ENCODE results near the gene ZBTB18. TPM values are rescaled to one million over a fixed set of nuclear protein-coding genes. Genes with fewer than 3 reads are reported as not detected.

ZBTB18 gene
- total RNA-seq, 1 experiment from 2014 or later: 12.1 TPM

DNA sequence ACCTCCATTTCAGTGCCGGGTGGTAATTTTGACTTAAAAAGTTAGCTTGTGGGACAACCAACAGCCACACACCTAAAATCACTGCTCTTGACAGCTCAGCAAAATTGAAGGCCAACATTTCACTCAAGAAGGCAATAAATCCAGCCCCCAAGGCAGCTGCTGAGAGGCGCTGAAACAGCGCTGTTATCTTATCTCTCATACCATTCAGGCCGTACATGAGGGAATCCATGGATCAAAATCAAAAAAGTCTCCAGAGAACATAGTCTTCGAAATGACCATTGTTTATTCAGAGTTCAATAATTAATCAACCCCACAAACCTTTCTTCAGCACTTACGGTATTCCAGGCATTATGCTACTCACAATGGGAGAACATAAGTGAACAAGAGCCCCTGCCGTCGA is 38.5 kb downstream of the ZBTB18 start:
- no peak overlapping the region for H4K5ac ChIP-seq (ENCODE audit: insufficient read length, low read depth, low read length)
- no peaks in the 10 kb centered on the region for H3K79me1 ChIP-seq (ENCODE audit: insufficient read depth, low read depth, low read length, poor library complexity, severe bottlenecking)
- no peak overlapping the region for H2BK120ac ChIP-seq (ENCODE audit: low read depth, low read length, poor library complexity, severe bottlenecking)
- H4K91ac ChIP-seq (ENCODE audit: insufficient read length, low read depth, low read length): no peak overlapping the region
- no peak overlapping the region for H3K23ac ChIP-seq (ENCODE audit: insufficient read length, low read depth, low read length)
- peaks cover 8% of the 10 kb centered on the region in 2 experiments for H3K4me1 Mint-ChIP-seq
- WGBS (ENCODE audit: extremely low coverage, insufficient read length, low lambda C conversion rate): no CpG with 5 or more reads among the region's 8 CpGs
- H3K4me3 Mint-ChIP-seq: no peak overlapping the region
- no peaks in the 10 kb centered on the region for H4K20me1 ChIP-seq (ENCODE audit: control insufficient read depth, insufficient read depth, insufficient read length)
- TF ChIP-seq CTCF (conservative IDR thresholded peaks at IDR 0.05): no peak
- H3K23me2 ChIP-seq (ENCODE audit: insufficient read length, low read depth, low read length, poor library complexity, severe bottlenecking): no peaks in the 10 kb centered on the region
- H3K4me1 ChIP-seq (ENCODE audit: insufficient read depth, low read length): no peaks in the 10 kb centered on the region
- no peak overlapping the region for H3K4ac ChIP-seq (ENCODE audit: low read depth, low read length)
- no peak overlapping the region for H3K14ac ChIP-seq (ENCODE audit: insufficient read depth, low read length)
- H3K27ac ChIP-seq (ENCODE audit: insufficient read length, low read depth, low read length): no peak overlapping the region
- H3K9me3 ChIP-seq (ENCODE audit: control insufficient read depth, low read depth, low read length): no peaks in the 10 kb centered on the region
- no peaks in the 10 kb centered on the region; a peak in 1 of 5 replicates for H3K9me3 Mint-ChIP-seq
- H3K9ac ChIP-seq (ENCODE audit: extremely low read depth, insufficient read length, low read length): no peak overlapping the region
- H3K18ac ChIP-seq (ENCODE audit: insufficient read length, low read depth, low read length): no peak overlapping the region
- H2AK5ac ChIP-seq (ENCODE audit: insufficient read length, low read length): no peak overlapping the region
- no peak overlapping the region for H3T11ph ChIP-seq (ENCODE audit: low read length)
- no peaks in the 10 kb centered on the region for H3K36me3 Mint-ChIP-seq (ENCODE audit: insufficient read depth in 1 of 3, low read depth in 3 of 3)
- DNase-seq: no peak
- no peak overlapping the region for H3K4me2 ChIP-seq (ENCODE audit: insufficient read depth, insufficient read length, low read length)
- no peak overlapping the region for H3K56ac ChIP-seq (ENCODE audit: insufficient read length, low read depth, low read length)
- no peak overlapping the region for H4K8ac ChIP-seq (replicated peaks; ENCODE audit: insufficient read length, low read depth, low read length)
- no peaks in the 10 kb centered on the region for H3K27me3 ChIP-seq (ENCODE audit: insufficient read depth, low read length)
- no peak overlapping the region for H2AFZ ChIP-seq (ENCODE audit: low read length)
- H3K27me3 Mint-ChIP-seq (ENCODE audit: low read depth): no peaks in the 10 kb centered on the region; the same call in 1 of the 2 replicates
- H3K27ac Mint-ChIP-seq: no peak overlapping the region
- H3K79me2 ChIP-seq (ENCODE audit: insufficient read depth, low read length): no peaks in the 10 kb centered on the region
- no peak overlapping the region for H2BK5ac ChIP-seq (ENCODE audit: insufficient read length, low read length)
- no peak overlapping the region for H2BK12ac ChIP-seq (ENCODE audit: insufficient read length, low read depth, low read length)
- no peak overlapping the region for H2BK20ac ChIP-seq (ENCODE audit: low read depth, low read length, poor library complexity, severe bottlenecking)
- no peak overlapping the region for H2BK15ac ChIP-seq (ENCODE audit: low read depth, low read length)

Data from H9 (cell line).